ENCODE data around the gene ZNF33B.

- TF ChIP-seq POLR2A (IDR thresholded peaks at IDR 0.05) (no peak), CTCF (IDR thresholded peaks at IDR 0.05) (no peak), EP300 (IDR thresholded peaks at IDR 0.05) (no peak)
Measured at GRCh38 chr10:42553064-42553407, 85.3 kb downstream of the ZNF33B start.

Data from suprapubic skin (tissue), 3 donors.